GM19351 (cell line): ENCODE results near the gene ISLR.

Experiments
- ATAC-seq: cut with Tn5 transposase; IDR thresholded peaks from one replicate; pipeline ENCODE4 v1.9.1; 2021; ENCODE audit warnings: mild to moderate bottlenecking, moderate library complexity; ENCODE audit not compliant: unreplicated experiment

Gene ISLR, protein sequence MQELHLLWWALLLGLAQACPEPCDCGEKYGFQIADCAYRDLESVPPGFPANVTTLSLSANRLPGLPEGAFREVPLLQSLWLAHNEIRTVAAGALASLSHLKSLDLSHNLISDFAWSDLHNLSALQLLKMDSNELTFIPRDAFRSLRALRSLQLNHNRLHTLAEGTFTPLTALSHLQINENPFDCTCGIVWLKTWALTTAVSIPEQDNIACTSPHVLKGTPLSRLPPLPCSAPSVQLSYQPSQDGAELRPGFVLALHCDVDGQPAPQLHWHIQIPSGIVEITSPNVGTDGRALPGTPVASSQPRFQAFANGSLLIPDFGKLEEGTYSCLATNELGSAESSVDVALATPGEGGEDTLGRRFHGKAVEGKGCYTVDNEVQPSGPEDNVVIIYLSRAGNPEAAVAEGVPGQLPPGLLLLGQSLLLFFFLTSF

GRCh38 chr15:74173380-74174218 lies at the start of gene ISLR:
ISLR (plus strand) TSS chr15:74173710; CDS start chr15:74174859, 1,149 bp downstream.
- ATAC-seq, result no peak

DNA sequence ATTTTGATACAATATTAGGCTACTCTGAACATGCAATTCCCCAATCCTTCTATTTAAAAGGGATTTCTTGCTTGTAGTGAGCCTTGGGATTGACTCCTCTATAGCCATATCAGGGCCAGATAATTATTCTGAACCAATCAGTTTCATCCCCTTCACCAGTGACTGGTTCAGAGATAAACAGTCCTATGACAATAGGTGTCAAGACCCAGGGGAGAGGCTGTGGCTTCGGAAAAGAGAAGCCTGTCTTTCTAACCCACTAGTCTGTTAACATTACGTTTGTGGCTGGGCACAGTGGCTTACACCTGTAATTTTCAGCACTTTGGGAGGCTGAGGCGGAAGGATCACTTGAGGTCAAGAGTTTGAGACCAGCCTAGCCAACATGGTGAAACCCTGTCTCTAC lies 49.3 kb upstream of the ISLR start:
- ATAC-seq, result no peak

- ATAC-seq, result no peak
Observed at GRCh38 chr15:74124759-74125158, 48.8 kb upstream of the ISLR start.

GRCh38 chr15:74127255-74127953 lies 46.1 kb upstream of the ISLR start:
- peak; percentile 51 for ATAC-seq

- ATAC-seq, result no peak
Observed at GRCh38 chr15:74127954-74128784, 45.3 kb upstream of the ISLR start.

GRCh38 chr15:74128785-74129585 lies 44.5 kb upstream of the ISLR start:
- ATAC-seq, result no peak

DNA sequence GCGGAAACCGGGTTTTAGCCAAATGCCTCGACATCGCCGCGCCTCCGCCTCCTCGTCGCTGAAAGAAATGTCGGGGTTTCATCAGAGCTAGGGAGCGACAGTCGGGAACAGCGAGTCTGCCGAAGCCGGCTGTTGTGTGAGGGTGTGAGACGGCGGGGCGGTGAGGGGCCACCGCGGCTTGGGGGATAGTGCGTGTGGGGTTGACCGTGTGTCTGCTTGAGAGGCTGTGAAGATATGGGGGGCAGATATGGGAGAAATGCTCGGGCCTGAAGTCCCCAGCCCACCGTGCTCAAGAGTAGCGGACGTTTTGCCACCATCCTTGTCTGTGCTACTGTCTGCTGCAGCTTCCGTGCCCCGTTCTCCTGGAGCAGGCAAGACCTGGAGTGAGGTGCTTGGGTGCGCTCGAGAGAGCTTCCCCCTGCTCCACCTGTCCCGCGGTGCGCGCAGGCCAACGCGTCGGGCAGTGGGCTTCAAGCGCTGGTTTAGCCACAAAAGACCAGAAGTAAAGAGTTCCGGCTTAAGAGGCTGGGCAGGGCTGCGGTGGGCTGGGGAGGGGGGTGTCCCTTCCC lies 43.8 kb upstream of the ISLR start:
- no peak for ATAC-seq

DNA sequence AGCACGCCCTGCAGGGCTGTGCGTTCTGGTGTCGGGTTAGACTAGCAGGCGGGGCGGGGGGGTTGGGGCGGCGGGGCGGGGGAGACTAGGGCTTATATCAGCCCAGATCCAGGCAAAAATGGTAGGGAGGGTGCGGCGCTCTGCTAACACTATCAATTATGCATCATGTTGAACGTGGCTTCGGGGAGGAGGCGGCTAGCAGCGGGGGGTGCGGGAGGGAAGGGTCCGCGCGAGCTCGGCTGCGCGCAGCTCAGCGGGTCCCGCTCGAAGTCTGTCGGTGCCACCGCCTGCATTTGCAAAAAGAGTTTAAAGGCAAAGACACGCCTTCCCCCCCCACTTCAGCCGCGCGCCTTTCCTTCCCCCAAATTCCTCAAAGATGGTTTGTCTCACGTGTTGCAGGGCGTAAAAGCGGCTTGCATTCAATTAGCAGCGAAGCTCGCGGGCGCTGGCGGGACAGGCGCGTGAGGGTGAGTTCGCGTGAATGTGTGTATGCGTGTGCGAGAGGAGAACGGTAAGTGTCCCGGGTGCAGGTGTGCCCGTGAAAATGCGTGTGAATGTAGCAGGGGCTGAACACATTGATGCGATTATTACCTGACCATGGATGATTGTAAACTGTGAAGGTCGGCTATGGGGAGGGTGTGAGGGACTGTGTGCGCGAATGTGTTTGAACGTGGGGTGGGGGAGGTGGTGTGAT lies 43.2 kb upstream of the ISLR start, which contains the start of gene ISLR2:
TSS of gene ISLR2 (plus strand) at position 432 of the 694 bp plus-strand sequence. CDS start 2,169 bp downstream, outside the sequence.
- ATAC-seq, result no peak

DNA sequence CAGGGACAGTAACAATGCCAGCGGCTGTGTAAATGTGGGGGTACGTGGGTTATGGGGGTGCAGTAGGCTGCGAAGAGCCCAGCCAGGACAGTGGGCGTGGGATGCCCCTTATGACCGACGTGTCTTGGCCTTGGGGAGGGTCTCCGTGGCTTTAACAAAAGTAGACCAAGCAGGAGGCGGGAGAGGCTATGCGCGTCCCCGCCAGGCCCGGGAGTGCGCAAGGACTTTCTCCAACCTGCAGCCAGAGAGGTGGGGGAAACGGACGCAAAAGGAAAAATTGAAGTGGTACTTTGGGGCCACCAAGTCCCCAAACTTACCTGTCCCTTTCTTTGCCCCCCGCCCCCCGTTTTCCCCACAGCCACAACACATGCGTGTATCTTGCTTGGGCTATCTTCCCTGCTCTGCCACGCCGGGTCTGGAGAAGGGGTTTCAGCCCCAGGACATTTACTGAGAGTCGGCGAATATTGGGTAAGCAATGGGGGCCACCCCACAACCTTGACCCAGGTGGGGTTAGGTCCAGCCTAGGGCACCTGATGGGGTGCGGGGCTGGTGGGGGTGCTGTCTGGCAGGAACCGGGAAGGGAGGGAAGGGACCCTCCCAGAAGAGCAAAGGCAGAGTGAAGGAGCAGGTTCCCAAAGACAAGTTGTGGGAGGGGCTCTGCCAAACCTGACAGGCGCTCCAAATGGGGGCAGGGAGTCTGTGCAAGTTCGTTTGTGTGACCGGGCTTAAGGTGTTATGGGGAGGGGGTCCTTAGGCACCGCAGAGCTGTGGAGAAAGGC lies 42.5 kb upstream of the ISLR start:
- ATAC-seq, result no peak

GRCh38 chr15:74131628-74132413 lies 41.7 kb upstream of the ISLR start:
- ATAC-seq, result no peak

GRCh38 chr15:74132681-74133651 lies 40.5 kb upstream of the ISLR start:
- ATAC-seq, result no peak

DNA sequence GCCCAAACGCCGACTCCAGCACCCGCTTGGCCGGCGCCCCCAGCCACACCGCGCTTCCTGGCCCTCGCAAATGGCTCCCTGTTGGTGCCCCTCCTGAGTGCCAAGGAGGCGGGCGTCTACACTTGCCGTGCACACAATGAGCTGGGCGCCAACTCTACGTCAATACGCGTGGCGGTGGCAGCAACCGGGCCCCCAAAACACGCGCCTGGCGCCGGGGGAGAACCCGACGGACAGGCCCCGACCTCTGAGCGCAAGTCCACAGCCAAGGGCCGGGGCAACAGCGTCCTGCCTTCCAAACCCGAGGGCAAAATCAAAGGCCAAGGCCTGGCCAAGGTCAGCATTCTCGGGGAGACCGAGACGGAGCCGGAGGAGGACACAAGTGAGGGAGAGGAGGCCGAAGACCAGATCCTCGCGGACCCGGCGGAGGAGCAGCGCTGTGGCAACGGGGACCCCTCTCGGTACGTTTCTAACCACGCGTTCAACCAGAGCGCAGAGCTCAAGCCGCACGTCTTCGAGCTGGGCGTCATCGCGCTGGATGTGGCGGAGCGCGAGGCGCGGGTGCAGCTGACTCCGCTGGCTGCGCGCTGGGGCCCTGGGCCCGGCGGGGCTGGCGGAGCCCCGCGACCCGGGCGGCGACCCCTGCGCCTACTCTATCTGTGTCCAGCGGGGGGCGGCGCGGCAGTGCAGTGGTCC lies 39.7 kb upstream of the ISLR start:
- ATAC-seq, result no peak

- ATAC-seq, result no peak
Observed at GRCh38 chr15:74134387-74135027, 39.0 kb upstream of the ISLR start.

GRCh38 chr15:74135041-74135565 lies 38.4 kb upstream of the ISLR start:
- ATAC-seq, result no peak

- ATAC-seq, result no peak
Observed at GRCh38 chr15:74136540-74136813, 37.0 kb upstream of the ISLR start.
